ENCODE results near the gene SCYGR3.

The SCYGR3 gene, protein sequence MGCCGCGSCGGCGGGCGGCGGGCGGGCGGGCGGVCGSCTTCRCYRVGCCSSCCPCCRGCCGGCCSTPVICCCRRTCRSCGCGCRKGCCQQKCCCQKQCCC

DNA sequence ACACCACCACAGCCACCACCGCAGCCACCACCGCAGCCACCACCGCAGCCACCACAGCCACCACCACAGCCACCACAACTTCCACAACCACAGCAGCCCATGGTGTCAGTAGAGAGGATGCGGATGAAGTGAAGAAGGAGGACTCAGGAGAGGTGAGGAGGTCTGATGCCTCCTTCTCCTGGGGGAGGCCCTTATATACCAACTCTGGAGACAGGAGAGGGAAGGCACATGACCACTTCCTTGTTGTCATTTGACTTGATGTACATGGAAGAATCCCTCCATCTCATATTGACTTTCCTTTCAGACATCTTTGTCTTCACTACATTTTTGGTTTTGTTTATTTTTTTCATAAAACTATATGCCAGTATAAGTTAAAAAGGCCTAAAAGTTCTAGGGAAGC is at the start of gene SCYGR3:
TSS of gene SCYGR3 (minus strand) at position 101 of the 400 bp plus-strand sequence. CDS start at position 101, 0 bp downstream.
- DNase-seq (ENCODE audit: low read depth), result no peak

DNA sequence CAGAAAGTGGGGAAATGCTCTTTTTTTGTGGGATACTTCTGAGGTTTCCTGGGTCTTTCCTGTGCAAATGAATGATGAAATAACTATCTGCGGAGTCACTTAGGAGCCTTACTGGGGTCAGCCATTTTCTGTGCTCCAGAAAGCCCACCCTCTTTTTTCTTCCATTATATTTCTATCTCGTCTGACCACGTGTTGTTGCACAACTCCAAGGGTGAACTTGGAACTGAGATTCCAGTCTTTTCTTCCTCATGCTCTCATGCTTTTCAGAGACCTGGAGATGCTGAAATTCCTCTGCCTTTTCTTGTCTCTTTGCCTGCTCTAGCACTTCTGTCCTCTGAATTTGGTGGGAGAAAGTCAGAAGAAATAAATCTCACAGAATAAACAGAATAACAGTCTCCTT is 47.2 kb upstream of the SCYGR3 start:
- peak; percentile 34 for DNase-seq (ENCODE audit: low read depth)

DNA sequence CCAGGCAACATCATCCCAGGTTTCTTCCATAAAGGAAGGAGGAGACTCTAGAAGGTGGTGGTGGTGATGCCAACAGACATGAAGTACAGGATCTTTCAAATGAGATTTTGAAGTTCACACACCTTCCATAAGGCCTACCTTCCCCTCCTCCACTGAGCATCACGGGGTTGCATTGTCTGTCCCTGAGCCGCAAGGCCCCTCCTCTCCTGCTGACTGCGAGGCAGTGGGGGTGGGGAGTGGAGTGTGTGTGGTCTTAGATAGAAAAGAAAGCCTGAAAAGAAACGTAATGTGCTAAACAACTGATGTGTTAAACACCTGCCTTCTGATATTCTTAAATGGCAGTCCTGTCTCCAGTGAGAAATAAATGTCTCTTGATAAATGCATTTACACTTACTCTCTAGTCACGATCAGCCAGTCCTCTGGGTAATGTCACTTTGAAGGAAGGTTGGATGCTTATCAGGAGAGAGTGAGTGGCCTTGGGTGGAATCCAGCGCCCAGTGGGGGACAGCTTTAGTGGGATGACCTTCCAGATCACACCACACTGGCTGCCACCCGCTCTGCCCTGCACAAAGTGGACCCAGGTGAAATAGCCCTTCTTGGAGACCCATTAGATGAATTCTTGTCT is 46.5 kb upstream of the SCYGR3 start:
- DNase-seq (ENCODE audit: low read depth), result no peak

DNA sequence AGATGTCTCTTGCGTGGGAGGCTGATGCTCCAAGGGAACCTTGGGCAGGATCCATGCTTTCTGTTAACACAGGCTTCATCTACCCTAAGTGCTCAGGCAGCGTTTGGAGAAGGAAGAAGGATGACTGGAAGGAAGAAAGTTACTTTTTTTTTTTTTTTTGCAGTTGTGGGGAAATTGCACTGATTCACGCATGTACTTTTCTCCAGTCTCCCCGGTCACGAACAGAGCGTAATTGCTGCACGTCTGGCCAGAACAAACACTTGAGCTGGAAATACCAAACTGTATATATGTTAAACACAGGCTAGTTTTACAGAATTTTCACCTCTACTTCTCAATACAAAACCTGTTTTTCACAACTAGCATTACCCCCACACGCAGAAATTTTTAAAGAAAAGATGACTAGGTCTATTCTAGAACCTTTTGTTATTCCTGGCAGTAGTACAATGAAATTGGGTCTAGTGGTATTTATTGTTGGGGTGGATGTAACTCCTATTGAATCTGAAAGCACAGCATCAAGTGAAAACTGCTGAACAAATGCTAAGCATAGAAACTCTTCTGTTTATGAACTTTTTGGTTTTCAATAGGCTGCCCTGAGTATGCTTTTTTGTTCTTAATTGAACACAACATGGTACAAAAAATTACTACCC is 42.7 kb upstream of the SCYGR3 start:
- peak; percentile 71 for DNase-seq (ENCODE audit: low read depth)

DNA sequence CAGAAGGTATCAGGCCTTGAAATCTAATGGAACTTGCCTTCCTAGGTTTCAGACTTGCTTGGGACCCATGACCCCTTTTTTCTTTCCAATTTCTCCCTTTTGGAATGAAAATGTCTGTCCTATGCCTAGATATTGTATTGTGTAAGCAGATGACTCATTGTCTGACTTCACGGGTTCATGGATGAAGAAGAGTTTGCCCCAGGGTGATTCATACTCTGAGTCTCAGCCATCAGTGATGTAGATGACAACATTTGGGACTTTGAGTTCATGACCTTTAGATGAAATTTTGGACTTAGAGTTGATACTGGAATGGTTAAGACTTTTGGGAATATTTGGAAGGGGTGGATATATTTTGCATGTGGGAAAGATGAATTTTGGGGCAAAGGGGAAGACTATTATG is 40.8 kb upstream of the SCYGR3 start:
- peak; percentile 89 for DNase-seq (ENCODE audit: low read depth)

DNA sequence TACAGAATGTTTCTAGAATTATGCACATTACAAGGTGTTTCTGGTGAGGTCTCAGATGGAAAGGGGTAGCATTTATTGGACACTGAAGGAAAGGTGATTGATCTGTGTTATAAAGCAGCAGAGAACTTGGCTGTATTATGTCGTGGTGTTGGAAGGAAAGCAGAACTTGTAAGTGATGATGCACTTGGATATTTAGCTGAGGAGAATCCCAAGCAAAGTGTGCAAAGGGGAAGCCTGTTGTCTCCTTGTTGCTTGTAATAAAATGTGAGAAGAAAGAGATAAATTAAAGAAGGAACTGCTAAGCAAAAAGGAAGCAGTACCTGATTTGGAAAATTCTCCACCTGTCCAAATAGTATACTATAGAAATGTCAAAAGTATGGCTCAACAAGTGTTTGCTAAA is 39.8 kb upstream of the SCYGR3 start:
- no peak for DNase-seq (ENCODE audit: low read depth)

DNA sequence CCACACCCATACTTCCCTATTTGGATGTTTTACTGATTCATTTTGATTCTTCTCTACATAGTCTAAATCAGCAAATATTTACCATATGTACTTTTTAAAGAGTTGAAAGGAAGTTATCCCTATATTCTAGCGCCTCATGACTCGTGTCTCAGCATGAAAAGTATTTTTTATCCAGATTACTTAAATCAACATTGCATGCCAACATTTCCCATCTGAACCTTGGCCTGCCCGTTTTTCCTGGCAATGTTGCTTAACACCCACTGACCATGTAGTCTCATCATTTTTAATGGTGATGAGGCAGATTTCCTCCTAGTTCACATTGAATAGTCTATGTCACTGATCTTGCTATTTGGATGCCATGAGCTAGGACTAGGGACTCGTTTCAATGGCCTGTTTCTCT is 38.8 kb upstream of the SCYGR3 start:
- peak; percentile 69 for DNase-seq (ENCODE audit: low read depth)

DNA sequence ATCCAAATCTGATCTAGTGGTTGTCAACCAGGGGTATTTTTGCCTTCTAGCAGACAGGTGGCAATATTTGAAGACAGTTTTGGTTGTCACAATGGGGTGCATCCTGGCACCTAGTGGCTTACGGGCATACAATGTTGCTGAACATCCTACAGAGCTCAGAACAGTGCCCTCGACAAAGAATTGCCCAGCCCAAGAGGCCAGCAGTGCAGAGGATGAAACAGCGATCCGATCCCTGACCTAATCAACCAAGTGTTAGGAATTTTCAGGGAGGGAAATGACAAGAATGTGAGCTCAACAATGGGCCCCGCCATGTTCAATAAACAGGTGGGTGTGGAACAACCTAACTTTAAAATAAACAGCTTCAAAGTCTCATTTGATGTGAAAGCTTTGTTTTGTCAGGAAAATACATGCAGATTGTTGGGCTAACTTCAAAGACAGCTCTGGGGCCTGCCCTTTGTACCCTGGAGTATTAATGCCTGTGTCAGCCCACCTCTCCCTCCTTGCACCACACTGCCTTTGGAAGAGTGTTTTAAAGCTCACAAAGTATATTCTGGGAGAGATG is 29.4 kb upstream of the SCYGR3 start:
- DNase-seq (ENCODE audit: low read depth), result no peak

DNA sequence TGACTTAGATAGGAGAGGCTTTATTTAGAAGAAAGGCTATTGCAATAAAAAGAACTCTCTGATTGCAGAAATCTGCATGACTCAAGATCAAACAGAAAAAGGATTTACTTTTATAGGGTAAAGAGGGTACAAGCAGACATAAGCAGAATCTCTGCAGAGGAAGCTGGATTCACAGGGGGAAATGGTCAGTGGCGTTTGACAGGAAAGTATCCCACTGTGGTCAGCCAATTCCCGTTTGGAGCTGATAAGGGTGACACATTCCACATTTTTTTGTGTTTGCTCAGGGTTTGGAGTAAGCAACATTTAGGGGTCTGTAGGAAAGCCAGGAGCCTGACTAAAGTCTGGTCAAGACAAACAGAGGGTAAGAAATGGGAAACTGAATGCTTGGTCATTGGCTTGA is 28.0 kb upstream of the SCYGR3 start:
- peak; percentile 55 for DNase-seq (ENCODE audit: low read depth)

DNA sequence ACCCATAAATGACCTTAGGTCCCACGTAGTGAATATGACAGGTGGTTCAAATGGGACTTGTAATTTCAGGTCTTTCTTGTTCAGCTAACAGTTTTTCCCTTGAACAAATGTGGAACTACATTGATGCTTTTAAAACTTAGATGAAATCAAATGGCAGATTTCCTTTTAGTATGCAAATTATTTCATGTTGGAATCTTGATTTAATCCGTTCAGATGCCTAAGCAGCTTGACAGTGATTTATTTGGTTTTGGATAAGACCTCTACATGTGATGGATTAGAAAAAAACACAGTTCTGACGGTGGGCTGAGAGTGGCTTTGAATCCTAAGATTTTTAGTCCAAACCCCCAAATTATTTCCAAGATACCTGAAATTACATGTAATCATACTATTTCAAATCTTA is 19.6 kb upstream of the SCYGR3 start:
- no peak for DNase-seq (ENCODE audit: low read depth)

DNA sequence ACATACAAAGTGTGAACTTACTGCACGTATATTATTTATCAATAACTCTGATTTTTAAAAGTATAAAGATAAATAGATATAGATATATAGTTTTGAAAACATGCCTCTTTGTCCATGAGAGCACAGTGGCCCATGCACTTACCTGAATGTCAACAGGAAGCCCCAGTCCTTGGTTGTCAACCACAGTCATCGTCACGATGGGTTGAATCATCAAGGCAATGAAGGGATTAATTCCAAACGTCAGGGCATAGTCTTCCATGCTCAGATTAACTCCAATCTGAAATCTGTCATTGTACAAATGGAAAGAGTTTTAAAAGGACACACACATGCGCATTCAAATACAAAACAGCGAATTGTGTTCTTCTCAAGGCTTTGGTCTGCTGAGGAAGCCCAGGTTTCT is 18.2 kb upstream of the SCYGR3 start:
- no peak for DNase-seq (ENCODE audit: low read depth)

DNA sequence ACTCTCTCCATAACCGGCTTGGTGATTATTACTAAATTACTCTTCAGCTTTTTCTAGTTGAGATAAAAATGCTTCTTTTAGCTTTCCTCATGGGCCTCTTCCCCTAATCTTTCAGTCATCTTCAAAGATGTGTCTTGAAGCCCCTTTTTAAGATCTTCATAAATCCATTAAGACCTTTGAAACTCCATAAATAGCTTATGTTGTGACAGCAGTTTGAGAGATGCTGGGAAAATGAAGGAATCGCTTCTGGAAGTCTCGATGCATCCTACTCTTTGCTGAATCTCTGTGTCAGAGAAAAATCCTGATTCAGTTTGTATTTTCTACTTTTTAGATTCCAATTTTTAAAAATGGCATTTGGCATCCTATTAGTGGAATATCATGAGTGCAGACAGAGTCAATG is 15.7 kb upstream of the SCYGR3 start:
- DNase-seq (ENCODE audit: low read depth), result no peak

DNA sequence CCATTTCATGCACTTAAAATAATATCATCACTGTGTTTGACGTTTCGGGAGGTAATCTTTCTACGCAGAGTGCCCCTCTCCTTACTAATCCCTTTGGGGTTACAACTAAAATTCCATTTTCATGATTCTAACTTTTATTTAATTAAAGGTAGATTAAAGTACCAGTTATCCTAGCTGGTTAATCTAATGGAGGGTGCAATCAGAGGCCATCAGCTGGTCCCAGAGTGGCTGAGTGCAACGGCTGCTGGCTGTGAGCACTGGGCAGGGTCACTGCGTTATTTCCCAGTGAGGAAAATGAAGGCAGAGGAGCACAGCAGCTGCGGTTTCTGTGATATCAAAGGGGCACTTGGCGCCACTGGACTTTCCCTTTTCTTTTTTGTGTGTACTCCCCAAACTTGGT is 14.8 kb upstream of the SCYGR3 start:
- no peak for DNase-seq (ENCODE audit: low read depth)

DNA sequence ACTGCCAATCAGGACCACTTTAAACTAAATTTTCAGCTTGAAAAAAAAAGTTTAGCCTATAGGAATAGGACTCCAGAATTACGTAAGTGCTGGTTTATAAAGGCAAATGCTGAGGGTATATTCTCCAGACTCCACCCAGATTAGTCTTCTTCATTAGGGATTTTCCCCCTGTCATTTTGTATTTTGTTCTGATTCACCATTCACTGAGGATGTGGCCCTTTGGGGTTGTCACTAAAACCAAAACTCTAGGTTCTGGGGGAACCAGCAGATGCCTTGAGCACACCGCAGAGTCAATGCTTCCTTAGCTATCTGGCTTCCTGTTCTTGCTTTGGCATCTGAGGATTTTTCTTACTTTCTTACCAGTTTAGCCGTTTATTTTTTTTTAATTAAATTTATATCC is 13.1 kb upstream of the SCYGR3 start:
- no peak for DNase-seq (ENCODE audit: low read depth)

DNA sequence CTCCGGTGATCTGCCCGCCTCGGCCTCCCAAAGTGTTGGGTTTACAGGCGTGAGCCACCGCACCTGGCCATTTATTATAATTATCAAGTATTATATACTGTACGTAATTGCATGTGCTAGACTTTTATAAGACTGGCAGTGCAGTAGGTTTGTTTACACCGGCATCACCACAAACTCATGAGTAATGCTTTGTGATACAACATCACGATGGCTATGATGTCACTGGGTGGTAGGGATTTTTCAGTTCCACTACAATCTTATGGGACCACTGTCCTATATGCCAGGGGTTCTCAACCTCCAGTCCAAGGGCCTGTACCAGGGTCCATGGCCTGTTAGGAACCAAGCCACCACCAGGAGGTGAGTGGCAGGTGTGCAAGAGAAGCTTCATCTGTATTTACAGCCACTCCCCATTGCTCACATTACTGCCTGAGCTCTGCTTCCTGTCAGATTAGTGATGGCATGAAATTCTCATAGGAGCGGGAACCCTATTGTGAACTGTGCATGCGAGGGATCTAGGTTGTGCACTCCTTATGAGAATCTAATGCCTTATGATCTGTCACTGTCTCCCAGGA is 12.0 kb upstream of the SCYGR3 start:
- DNase-seq (ENCODE audit: low read depth), result peak; percentile 54

DNA sequence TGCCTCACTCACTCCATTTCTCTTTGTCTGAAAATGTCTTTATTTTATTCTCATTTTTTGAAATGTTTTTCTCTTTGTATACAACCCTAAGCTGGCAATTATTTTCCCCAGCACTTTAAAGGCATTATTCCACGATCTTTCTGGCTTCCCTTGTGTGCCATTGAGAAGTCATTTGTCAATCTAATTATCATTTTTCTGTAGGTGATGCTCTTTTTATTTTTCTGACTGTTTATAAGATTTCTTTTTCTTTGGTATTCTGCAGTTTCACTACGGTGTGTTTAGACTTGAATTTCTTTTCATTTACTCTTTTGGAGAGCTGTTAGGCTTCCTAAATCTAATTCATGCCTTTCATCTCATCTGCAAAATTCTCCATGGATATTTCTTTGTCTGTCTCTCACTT is 10.8 kb upstream of the SCYGR3 start:
- no peak for DNase-seq (ENCODE audit: low read depth)

DNA sequence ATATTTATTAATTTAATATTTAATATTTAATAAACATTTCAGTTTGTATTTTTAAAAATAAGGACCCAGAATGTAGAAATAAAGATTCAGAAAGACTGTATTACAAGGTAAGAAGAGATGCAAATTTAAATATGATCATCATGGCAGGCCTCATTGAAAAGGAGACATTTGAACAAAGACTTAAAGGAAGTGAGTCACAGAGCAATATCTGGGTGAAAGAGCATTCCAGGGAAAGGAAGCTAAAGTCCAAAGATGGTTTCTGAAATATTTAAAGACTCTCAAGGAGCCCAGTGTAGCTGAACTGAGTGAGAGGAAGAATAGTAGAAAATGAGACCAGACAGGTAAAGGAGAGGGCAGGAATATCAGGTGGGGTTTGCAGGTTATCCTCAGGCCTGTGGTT is 8.6 kb upstream of the SCYGR3 start:
- DNase-seq (ENCODE audit: low read depth), result peak; percentile 59

DNA sequence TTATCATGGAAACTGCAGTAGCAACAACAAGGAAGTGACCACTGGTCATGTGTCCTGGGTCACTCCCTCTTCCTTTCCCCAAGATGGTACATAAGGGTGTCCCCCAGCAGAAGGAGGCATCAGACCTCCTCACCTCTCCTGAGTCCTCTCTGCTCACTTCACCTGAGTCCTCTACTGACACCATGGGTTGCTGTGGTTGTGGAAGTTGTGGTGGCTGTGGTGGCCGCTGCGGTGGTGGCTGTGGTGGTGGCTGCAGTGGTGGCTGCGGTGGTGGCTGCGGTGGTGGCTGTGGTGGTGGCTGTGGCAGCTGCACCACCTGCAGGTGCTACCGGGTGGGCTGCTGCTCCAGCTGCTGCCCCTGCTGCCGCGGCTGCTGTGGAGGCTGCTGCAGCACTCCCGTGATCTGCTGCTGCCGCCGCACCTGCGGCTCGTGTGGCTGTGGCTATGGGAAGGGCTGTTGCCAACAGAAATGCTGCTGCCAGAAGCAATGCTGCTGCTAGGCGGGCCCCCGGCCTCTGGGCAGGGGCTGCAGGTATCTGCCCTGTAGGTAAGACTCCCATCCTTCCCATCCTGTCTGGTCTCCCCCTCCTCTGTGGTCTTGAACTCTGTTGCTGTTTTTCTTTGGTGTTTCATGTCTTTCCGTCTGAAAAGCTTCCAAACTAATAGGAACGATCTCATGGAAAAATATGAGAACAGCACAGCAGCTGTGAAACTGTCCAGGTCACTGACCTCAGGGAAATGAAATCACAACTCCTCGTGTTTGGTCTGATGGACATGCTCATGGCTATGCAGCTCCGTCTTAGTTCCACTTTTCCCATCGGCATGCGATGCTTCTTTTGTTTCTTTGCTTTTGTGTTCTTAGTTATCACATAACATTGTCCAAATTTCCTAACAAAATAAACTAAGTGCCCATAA is 2.9 kb upstream of the SCYGR3 start, which contains the start of gene SCYGR4:
TSS of gene SCYGR4 (plus strand) at position 183 of the 915 bp plus-strand sequence. CDS start at position 183, 0 bp downstream.
- DNase-seq (ENCODE audit: low read depth), result no peak

DNA sequence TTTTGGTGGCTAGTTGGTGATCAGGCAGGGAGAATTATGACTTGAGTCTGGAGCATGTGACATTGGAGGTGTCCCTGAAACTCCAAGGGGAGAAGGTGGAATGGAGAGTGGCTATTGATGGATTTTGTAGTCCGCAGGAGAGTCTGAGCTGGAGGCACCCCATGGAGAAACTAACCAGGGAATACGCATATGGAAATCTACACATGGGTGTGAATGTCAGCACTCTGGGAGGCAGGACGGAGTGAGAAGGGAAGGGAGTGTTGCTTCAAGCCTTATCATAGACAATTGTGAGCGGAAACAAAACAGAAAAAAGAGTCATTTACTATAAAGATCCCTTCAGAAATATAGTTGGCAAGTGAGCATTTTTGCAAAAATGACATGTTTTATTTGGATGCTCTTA is 2.0 kb upstream of the SCYGR3 start:
- no peak for DNase-seq (ENCODE audit: low read depth)

DNA sequence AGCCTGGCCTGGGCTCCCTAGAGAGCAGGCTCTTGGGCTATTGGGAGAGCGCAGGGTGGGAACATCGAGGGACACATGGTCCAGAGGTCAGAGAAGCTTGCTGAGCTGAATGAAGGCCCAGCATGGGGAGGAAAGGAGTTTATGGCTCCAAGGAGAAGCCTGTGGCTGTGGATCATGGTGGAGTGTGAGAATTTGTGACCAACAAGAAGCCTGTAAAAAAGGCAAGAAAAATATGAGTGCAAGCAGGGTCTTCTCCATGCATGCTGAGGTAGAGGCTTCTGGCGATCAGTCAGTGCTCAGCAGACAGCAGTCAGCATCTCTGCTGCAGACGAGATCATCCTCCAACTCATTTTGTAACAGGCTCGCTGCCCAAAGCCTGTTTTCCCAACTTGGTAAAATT is 1.3 kb upstream of the SCYGR3 start:
- peak; percentile 5 for DNase-seq (ENCODE audit: low read depth)

DNA sequence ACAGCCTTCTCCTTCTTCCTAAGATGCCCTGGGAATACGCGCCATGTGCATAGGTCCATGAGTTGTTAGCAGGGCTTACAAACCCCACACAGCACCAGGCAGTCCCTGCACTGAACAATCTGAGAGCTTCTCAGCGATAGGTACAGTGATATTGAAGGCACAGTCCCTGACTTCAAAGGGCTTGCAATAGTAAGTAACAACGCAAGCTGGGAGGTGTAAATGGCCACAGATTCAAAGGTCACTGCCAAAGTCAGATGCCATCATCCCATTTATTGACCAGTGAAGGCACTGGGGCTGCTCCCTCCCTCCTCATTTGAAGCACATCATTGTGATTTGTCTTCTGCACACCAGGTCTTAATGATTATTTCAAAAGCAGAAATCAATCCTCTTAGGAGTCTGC is 541 bp upstream of the SCYGR3 start:
- no peak for DNase-seq (ENCODE audit: low read depth)

DNA sequence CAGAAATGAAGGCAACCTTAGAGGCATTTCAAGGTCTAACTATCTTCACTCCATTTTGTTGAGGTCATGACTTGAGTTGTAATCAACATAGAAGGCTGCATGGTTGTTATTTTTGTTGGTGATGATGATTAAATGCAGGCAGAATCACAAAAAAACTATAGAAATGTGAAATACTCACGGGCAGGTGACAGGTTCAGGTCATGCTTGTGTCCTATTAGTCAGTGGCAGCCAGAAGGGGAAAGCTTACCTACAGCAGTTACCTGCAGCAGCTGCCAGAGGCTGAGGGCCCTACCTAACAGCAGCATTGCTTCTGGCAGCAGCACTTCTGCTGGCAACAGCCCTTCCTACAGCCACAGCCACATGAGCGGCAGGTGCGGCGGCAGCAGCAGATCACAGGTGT is 394 bp downstream of the SCYGR3 start:
- DNase-seq (ENCODE audit: low read depth), result no peak

Data from amniotic epithelial cell (primary cell).